KBM-7 (cell line): ENCODE data around the gene ARID2.

ENCODE experiments used
- DNase-seq: peaks from one replicate; pipeline ENCODE4 v3.0.0-alpha.2; 2015
- in situ Hi-C: fragments of 300-500 bp; cut with MboI; formaldehyde crosslinking; loops from 2 replicates; pipeline ENCODE4 v1.14.3; 2020; ENCODE audit warnings: low sequenced_read_pairs, low pct_unique_long_range_greater_than_20kb, mixed read lengths

Gene ARID2

GRCh38 chr12:45909041-45909713 is 179.7 kb downstream of the ARID2 start:
- in situ Hi-C loops = no loop called here
- no peak for DNase-seq

- no peak for DNase-seq
- in situ Hi-C loops = no loop called here
Measured at GRCh38 chr12:45912774-45913173, 183.3 kb downstream of the ARID2 start.

- DNase-seq = no peak
- in situ Hi-C loops = no loop called here
Measured at GRCh38 chr12:45913631-45914030, 184.1 kb downstream of the ARID2 start.

GRCh38 chr12:45914090-45914489 is 184.6 kb downstream of the ARID2 start:
- DNase-seq = no peak
- in situ Hi-C loops = no loop called here

GRCh38 chr12:45915405-45915804 is 185.9 kb downstream of the ARID2 start:
- in situ Hi-C loops = no loop called here
- DNase-seq = no peak

- DNase-seq = no peak
- in situ Hi-C loops = no loop called here
Measured at GRCh38 chr12:45918818-45919217, 189.3 kb downstream of the ARID2 start.

GRCh38 chr12:45928309-45928708 is 198.8 kb downstream of the ARID2 start:
- in situ Hi-C loops = no loop called here
- no peak for DNase-seq

- in situ Hi-C loops = no loop called here
- no peak for DNase-seq
Measured at GRCh38 chr12:45930369-45930768, 200.9 kb downstream of the ARID2 start.

- in situ Hi-C loops = no loop called here
- DNase-seq = no peak
Measured at GRCh38 chr12:45933504-45933903, 204.0 kb downstream of the ARID2 start.

GRCh38 chr12:45934956-45935355 is 205.4 kb downstream of the ARID2 start:
- in situ Hi-C loops = no loop called here
- DNase-seq = no peak

- no peak for DNase-seq
- in situ Hi-C loops = no loop called here
Measured at GRCh38 chr12:45938566-45938965, 209.1 kb downstream of the ARID2 start.

GRCh38 chr12:45939759-45940158 is 210.3 kb downstream of the ARID2 start:
- in situ Hi-C loops = no loop called here
- DNase-seq = no peak

- in situ Hi-C loops = no loop called here
- no peak for DNase-seq
Measured at GRCh38 chr12:45944771-45945170, 215.3 kb downstream of the ARID2 start.

- in situ Hi-C loops = no loop called here
- no peak for DNase-seq
Measured at GRCh38 chr12:45946435-45946834, 216.9 kb downstream of the ARID2 start.

- in situ Hi-C loops = no loop called here
- DNase-seq = no peak
Measured at GRCh38 chr12:45948546-45948945, 219.0 kb downstream of the ARID2 start.
